HT-29 (cell line): Measurements from ENCODE around the gene GALNT4. TPM values are rescaled to one million over a fixed set of nuclear protein-coding genes. Genes with fewer than 3 reads are reported as not detected.

Source experiments
- DNase-seq: peaks from one replicate; pipeline ENCODE4 v3.0.0-alpha.2; 2015; ENCODE audit warnings: low spot score
- total RNA-seq: library from RNA; depleted of rRNA; stranded (reverse); fragments of >200 nt; shearing (Covaris generic); gene quantifications from 2 replicates; pipeline ENCODE4 v1.2.3, GENCODE V29; 2014

GALNT4 gene
- total RNA-seq, 1 experiment from 2014 or later = 6.7 TPM

DNA sequence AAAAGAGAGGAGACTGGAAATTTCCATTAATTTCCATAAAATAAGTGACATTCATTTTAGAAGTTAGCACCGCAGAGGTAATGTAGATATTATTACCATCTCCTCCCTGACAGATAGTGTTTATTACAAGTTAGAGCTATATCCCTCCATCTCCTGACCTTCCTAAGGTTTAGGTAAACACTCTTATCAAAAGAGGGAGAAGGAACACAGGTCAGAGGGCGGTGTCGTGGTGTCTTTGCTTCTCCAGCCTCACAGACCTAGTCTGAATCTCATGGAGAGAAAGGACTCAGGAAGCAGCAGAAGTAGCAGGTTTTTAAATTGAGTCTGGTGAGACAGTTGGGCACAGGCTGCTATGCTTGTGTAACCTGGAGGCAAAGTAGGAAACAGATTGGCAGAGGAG, 12.8 kb upstream of the GALNT4 start:
- DNase-seq = no peak

GRCh38 chr12:89529738-89530137, 5.1 kb upstream of the GALNT4 start:
- DNase-seq = peak; percentile 67

DNA sequence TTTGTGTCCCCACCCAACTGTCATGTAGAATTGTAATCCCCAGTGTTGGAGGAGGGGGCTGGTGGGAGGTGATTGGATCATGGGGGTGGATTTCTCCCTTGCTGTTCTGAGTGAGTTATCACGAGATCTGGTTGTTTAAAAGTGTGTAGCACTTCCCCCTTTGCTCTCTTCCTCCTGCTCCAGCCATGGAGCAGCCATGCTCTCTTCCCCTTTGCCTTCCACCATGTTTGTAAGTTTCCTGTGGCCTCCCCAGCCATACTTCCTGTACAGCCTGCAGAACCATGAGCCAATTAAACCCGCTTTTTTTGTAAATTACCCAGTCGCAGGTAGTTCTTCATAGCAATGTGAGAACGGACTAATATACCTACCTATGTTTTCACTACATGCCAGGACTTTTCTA, 3.8 kb upstream of the GALNT4 start:
- no peak for DNase-seq

- DNase-seq = peak; percentile 89
Measured at GRCh38 chr12:89525824-89526770, 1.5 kb upstream of the GALNT4 start, which contains the start of gene POC1B. POC1B (minus strand) TSS chr12:89526047; CDS start chr12:89525895, 152 bp downstream.

DNA sequence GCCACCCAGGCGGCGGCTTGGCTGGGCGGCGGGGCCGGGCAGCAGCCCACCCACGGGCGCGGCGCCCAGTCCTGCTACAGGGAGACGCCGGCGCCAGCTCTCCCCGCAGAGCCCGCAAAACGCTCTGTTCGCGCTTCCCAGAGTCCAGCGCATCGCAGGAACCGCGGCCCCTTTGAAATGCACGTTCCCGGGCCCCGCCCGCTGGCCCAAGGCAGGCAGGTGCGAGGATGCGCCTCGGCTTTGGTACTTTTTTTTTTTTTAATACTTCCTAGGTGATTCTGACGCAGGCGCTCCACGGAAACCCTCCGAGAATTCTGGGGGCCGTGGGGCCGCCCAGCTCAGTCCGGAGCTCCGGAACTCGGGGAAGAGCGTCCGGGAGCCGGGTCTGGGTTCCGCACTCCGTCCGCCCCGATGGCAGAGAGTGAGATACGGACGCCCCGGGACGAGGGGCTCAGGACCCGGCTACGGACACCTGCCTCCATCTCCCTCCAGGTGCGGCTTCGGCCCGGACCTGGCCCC, 768 bp upstream of the GALNT4 start:
- DNase-seq = peak; percentile 52

GRCh38 chr12:89523843-89524540, 604 bp downstream of the GALNT4 start:
- peak; percentile 42 for DNase-seq

GRCh38 chr12:89523393-89523792, 1.2 kb downstream of the GALNT4 start:
- DNase-seq = no peak

- DNase-seq = peak; percentile 27
Measured at GRCh38 chr12:89521364-89522223, 3.0 kb downstream of the GALNT4 start.

DNA sequence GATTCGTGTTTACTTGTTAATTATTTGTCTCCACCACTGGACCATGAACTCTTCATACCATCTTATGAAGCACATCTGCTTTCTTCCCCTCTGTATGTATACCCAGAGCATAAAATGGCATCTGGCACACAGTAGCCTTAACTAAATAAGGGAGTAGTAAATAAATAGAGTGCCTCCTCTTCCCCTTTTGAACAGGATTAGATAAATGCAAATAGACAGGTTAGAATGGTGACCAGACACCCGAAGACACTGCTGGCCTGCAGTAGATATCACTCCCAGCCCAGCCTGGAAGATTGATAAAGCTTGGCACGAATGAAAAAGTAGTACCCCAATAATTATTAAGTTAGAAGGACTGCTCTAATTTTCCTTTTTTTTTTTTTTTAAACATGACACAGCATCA, 6.9 kb downstream of the GALNT4 start:
- no peak for DNase-seq

DNA sequence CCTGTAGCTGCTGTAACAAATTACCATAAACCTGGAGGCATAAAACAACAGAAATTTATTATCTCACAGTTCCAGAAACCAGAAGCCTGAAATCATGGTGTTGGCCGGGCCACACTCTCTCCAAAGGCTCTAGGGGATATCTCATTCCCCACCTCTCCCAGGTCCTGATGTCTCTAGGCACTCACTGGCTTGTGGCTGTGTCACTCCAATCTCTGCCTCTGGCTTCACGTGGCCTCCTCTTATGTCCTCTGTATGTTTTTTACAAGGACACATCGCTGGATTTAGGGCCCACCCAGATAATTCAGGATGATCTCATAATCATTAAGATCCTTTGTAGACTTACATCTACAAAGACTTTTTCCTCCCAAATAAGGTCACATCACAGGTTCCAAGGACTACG, 8.0 kb downstream of the GALNT4 start:
- DNase-seq = no peak

DNA sequence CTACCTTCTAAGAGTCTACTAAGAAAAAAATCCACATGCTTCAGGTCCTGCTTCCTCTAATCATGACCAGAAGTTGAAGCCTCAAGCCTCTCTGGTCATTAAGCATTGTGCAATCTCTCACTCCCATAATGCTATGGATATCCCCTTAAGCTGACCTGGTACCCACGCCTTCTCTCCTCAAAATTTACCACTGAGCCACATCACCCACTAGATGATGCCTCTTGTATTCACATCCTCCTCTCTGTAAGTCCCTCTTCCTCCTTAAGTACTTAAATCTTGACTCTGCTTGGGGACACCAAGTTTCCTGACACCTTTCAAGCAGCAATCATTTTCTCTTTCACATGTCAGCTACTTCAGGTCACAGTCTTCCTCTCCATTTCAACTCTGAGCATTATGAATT, 9.8 kb downstream of the GALNT4 start:
- no peak for DNase-seq

GRCh38 chr12:89513544-89513943, 11.1 kb downstream of the GALNT4 start:
- DNase-seq = no peak

DNA sequence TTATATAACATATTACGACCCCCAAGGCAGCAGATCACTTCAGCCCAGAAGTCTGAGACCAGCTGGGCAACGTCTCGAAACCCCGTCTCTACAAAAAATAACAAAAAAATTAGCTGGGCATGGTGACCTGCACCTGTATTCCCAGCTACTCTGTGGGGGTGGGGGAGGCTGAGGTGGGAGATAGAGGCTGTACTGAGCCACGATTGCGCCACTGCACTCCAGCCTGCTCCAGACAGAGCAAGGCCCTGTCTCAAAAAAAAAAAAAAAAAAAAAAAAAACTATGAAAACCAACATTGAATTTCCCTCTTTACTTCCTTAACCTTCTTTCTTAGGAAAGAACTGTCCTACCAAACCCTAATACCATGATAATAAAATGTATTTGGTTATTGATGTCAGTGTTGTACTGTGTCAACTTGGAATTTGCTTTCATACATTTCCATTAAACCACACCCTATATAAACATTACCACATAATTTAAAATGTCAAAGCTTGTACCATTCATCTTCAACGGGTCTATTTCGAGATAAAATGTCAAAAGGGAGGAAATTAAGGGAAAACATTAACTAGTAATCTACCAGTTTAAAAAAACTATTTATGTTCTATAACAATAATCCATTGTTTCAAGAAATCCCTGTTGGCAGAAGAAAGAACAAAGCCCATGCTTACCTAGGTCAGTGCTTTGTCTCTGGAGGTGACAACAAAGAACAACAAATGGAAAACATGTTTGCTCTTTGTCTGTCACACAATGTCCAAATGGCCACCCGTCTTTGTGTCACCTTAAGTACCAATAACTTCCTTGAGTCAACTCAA, 17.4 kb downstream of the GALNT4 start:
- DNase-seq = peak; percentile 52

- DNase-seq = no peak
Measured at GRCh38 chr12:89506050-89506449, 18.5 kb downstream of the GALNT4 start.

GRCh38 chr12:89504560-89505346, 19.8 kb downstream of the GALNT4 start:
- DNase-seq = no peak

- no peak for DNase-seq
Measured at GRCh38 chr12:89501793-89502192, 22.8 kb downstream of the GALNT4 start.

DNA sequence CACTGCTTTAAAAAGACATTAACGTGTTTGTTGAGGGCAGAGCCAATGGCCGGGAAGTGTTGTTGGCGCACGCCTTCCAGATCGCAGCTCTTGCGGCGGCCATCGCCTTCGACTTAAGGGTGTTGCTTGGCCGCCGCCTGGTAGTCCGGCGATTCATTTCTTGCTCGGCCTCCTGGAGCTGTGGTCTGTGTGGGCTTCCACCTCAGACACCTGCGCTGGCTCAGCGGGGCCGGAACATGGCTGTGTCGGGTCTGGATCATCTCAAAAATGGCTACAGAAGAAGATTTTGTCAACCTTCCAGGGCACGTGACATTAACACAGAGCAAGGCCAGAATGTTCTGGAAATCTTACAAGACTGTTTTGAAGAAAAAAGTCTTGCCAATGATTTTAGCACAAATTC, 24.7 kb downstream of the GALNT4 start:
- DNase-seq = no peak

DNA sequence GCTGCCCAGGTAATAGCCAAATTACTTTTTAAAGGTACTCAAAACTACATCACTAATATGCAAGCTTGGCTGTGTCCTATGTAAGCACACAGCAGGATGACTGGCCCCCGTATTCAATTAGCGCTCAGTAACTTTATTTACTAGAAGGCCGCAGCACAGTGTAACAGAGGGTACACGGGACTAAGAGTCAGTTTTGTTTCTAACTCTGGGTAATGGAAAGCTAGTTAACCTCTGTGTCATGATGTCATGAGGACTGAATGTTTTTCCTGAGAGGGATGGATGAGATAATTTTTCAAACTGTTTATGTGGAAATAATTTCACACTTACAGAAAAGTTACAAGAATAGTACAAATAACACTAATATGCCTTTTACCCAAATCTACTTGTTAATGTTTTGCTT, 27.1 kb downstream of the GALNT4 start:
- DNase-seq = no peak

GRCh38 chr12:89497005-89497404, 27.6 kb downstream of the GALNT4 start:
- DNase-seq = no peak
